IPS DF 4.7 (cell line): Measurements from ENCODE around the gene RSPH3.
"Not testable (repeated sequence)": the region's sequence is repeated elsewhere in the genome, so short reads cannot be mapped to it uniquely, and the experiment has no call there.

Experiments
- DNase-seq: peaks from one replicate; pipeline ENCODE4 v3.0.0-alpha.2; 2013; ENCODE audit warnings: low spot score; ENCODE audit errors: extremely low read depth

The RSPH3 gene

GRCh38 chr6:159025224-159025623 lies 25.2 kb upstream of the RSPH3 start:
- not testable (repeated sequence) for DNase-seq

GRCh38 chr6:159023893-159024292 lies 23.9 kb upstream of the RSPH3 start:
- DNase-seq = no peak

GRCh38 chr6:159020011-159020410 lies 20.0 kb upstream of the RSPH3 start:
- no peak for DNase-seq

GRCh38 chr6:159017757-159018559 lies 18.0 kb upstream of the RSPH3 start:
- DNase-seq = no peak

GRCh38 chr6:159014406-159014805 lies 14.4 kb upstream of the RSPH3 start:
- no peak for DNase-seq

GRCh38 chr6:159013229-159013628 lies 13.2 kb upstream of the RSPH3 start:
- DNase-seq = no peak

GRCh38 chr6:159012201-159012600 lies 12.2 kb upstream of the RSPH3 start:
- no peak for DNase-seq

- DNase-seq = not testable (repeated sequence)
Observed at GRCh38 chr6:159010037-159010612, 10.1 kb upstream of the RSPH3 start.

- DNase-seq = no peak
Observed at GRCh38 chr6:159008656-159009288, 8.8 kb upstream of the RSPH3 start.

GRCh38 chr6:159007510-159007909 lies 7.5 kb upstream of the RSPH3 start:
- DNase-seq = no peak

GRCh38 chr6:159005436-159005835 lies 5.4 kb upstream of the RSPH3 start:
- no peak for DNase-seq

- DNase-seq = no peak
Observed at GRCh38 chr6:159004592-159004991, 4.6 kb upstream of the RSPH3 start.

- DNase-seq = no peak
Observed at GRCh38 chr6:159002432-159003155, 2.6 kb upstream of the RSPH3 start.

GRCh38 chr6:158999154-158999665 lies 792 bp downstream of the RSPH3 start:
- DNase-seq = no peak

GRCh38 chr6:158996856-158997255 lies 3.1 kb downstream of the RSPH3 start:
- DNase-seq = no peak

GRCh38 chr6:158993639-158994038 lies 6.4 kb downstream of the RSPH3 start:
- no peak for DNase-seq

- no peak for DNase-seq
Observed at GRCh38 chr6:158991017-158991723, 8.8 kb downstream of the RSPH3 start.

- not testable (repeated sequence) for DNase-seq
Observed at GRCh38 chr6:158989711-158990110, 10.3 kb downstream of the RSPH3 start.

GRCh38 chr6:158988477-158988876 lies 11.5 kb downstream of the RSPH3 start:
- DNase-seq = no peak

- no peak for DNase-seq
Observed at GRCh38 chr6:158987657-158988056, 12.3 kb downstream of the RSPH3 start.

GRCh38 chr6:158978757-158979156 lies 21.2 kb downstream of the RSPH3 start:
- DNase-seq = no peak
